HEK293 (cell line): ENCODE results near the gene PRKCZ.

ENCODE experiments used
- BCL11A ChIP-seq: fragments of 450-650 bp; formaldehyde crosslinking; IDR thresholded peaks from 2 replicates; pipeline ENCODE4 v1.5.1; 2016; ENCODE audit warnings: low read depth, missing biosample characterization, missing genetic modification characterization
- ZFP37 ChIP-seq: fragments of 450-650 bp; formaldehyde crosslinking; IDR thresholded peaks from 2 replicates; pipeline ENCODE4 v1.5.1; 2016; ENCODE audit warnings: missing biosample characterization, missing genetic modification characterization
- ZNF155 ChIP-seq: fragments of 450-650 bp; formaldehyde crosslinking; IDR thresholded peaks from 2 replicates; pipeline ENCODE4 v1.5.1; 2016; ENCODE audit warnings: missing biosample characterization, missing genetic modification characterization
- ZNF398 ChIP-seq: fragments of 450-650 bp; formaldehyde crosslinking; IDR thresholded peaks from 2 replicates; pipeline ENCODE4 v1.5.1; 2017; ENCODE audit warnings: missing biosample characterization, missing genetic modification characterization
- ZNF513 ChIP-seq: fragments of 450-650 bp; IDR thresholded peaks from 2 replicates; pipeline ENCODE4 v1.5.1; 2018; ENCODE audit warnings: missing biosample characterization, missing genetic modification characterization
- ZNF518A ChIP-seq: fragments of 450-650 bp; formaldehyde crosslinking; conservative IDR thresholded peaks from 2 replicates; pipeline ENCODE4 v1.5.1; 2016; ENCODE audit warnings: low read depth, missing biosample characterization, missing genetic modification characterization
- ZNF626 ChIP-seq: fragments of 450-650 bp; sonication (Bioruptor Pico); formaldehyde crosslinking; IDR thresholded peaks from 2 replicates; pipeline ENCODE4 v1.5.1; 2018; ENCODE audit warnings: missing biosample characterization, missing genetic modification characterization, inconsistent platforms

DNA sequence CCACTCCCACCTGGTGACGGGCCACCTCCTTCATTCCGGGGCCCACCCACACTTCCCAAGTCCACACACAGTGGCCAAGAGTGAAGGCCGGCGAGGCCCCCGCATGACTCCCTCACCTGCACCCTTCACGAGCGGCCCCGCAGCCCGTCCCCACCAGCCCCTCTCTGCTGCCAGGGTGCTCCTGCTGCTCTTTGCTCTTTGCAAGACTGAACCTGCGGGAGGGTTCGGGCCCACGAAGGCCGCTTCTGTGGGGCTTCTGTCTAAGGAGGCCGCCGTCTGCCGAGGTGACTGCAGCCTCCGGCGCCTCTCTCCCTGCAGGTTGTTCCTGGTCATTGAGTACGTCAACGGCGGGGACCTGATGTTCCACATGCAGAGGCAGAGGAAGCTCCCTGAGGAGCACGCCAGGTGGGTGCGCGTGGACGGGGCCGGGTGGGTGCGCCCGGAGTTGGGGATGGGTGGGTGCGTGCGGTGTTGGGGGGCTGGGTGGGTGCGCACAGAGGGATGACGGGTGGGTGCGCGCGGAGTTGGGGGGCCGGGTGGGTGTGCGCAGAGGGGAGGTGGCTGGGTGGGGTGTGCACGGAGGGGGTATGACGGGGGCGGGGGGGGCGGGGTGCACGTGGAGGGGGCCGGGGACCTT, 119.1 kb downstream of the PRKCZ start:
- TF ChIP-seq ZNF626 (tag by site-specific recombination), result no peak
- no peak for TF ChIP-seq ZNF155 (tag by site-specific recombination)
- no peak for TF ChIP-seq ZFP37 (tag by site-specific recombination)
- TF ChIP-seq BCL11A (tag by site-specific recombination), result no peak
- no peak for TF ChIP-seq ZNF518A (tag by site-specific recombination)
- no peak for TF ChIP-seq ZNF398
- no peak for TF ChIP-seq ZNF513 (tag by site-specific recombination)
